GM18520 (cell line): ENCODE data around the gene ADARB2.
"Not testable (repeated sequence)": the region's sequence is repeated elsewhere in the genome, so short reads cannot be mapped to it uniquely, and the experiment has no call there.

ENCODE experiments used
- ATAC-seq: cut with Tn5 transposase; IDR thresholded peaks from one replicate; pipeline ENCODE4 v1.9.1; 2021; ENCODE audit not compliant: unreplicated experiment

ADARB2 gene

GRCh38 chr10:1362589-1363445 is 374.5 kb downstream of the ADARB2 start:
- no peak for ATAC-seq

GRCh38 chr10:1361411-1362105 is 375.8 kb downstream of the ADARB2 start:
- no peak for ATAC-seq

GRCh38 chr10:1360558-1361164 is 376.7 kb downstream of the ADARB2 start:
- no peak for ATAC-seq

GRCh38 chr10:1360011-1360557 is 377.2 kb downstream of the ADARB2 start:
- no peak for ATAC-seq

GRCh38 chr10:1359626-1359955 is 377.7 kb downstream of the ADARB2 start:
- ATAC-seq, result no peak

- no peak for ATAC-seq
Observed at GRCh38 chr10:1358860-1359625, 378.3 kb downstream of the ADARB2 start.

GRCh38 chr10:1358147-1358546 is 379.2 kb downstream of the ADARB2 start:
- no peak for ATAC-seq

- no peak for ATAC-seq
Observed at GRCh38 chr10:1356349-1356748, 381.0 kb downstream of the ADARB2 start.

GRCh38 chr10:1354809-1355710 is 382.3 kb downstream of the ADARB2 start:
- no peak for ATAC-seq

GRCh38 chr10:1352296-1352695 is 385.0 kb downstream of the ADARB2 start:
- not testable (repeated sequence) for ATAC-seq

- ATAC-seq, result no peak
Observed at GRCh38 chr10:1348773-1349050, 388.6 kb downstream of the ADARB2 start.

- ATAC-seq, result no peak
Observed at GRCh38 chr10:1347962-1348772, 389.2 kb downstream of the ADARB2 start.

GRCh38 chr10:1347525-1347924 is 389.8 kb downstream of the ADARB2 start:
- no peak for ATAC-seq

- no peak for ATAC-seq
Observed at GRCh38 chr10:1346201-1346600, 391.1 kb downstream of the ADARB2 start.

GRCh38 chr10:1345368-1345767 is 392.0 kb downstream of the ADARB2 start:
- ATAC-seq, result no peak

- ATAC-seq, result no peak
Observed at GRCh38 chr10:1344846-1345245, 392.5 kb downstream of the ADARB2 start.

GRCh38 chr10:1344408-1344807 is 392.9 kb downstream of the ADARB2 start:
- ATAC-seq, result no peak

GRCh38 chr10:1343176-1343575 is 394.1 kb downstream of the ADARB2 start:
- ATAC-seq, result no peak

- not testable (repeated sequence) for ATAC-seq
Observed at GRCh38 chr10:1341052-1341451, 396.3 kb downstream of the ADARB2 start.
